Activated CD4-positive, alpha-beta memory T cell treated with anti-CD3 and anti-CD28 coated beads, Interleukin-2, amount 10 ng/mL, durations not matched to agents 7 days and 5 days (primary cell): ENCODE data around the gene GRIN2A. TPM values are rescaled to one million over a fixed set of nuclear protein-coding genes. Genes with fewer than 3 reads are reported as not detected.

Experiments used
- CTCF ChIA-PET: fragments of 350-600 bp; sonication (Branson Sonifier 250); formaldehyde crosslinking; loops from one replicate; lab custom pipeline; 2021; ENCODE audit warnings: antibody characterized with exemption, inconsistent platforms; lab: Charles Lee
- POLR2A ChIA-PET: fragments of 350-600 bp; sonication (Branson Sonifier 250); formaldehyde crosslinking; loops from one replicate; lab custom pipeline; 2021; ENCODE audit warnings: antibody characterized with exemption; lab: Charles Lee
- DNase-seq: peaks from one replicate; pipeline ENCODE4 v3.0.0-alpha.2; 2020
- H3K27ac Mint-ChIP-seq: one replicate; pipeline ENCODE4 v1.8.0; 2021; ENCODE audit warnings: mild to moderate bottlenecking, mixed read lengths
- H3K27me3 Mint-ChIP-seq: one replicate; pipeline ENCODE4 v1.8.0; 2021; ENCODE audit warnings: mixed read lengths
- H3K36me3 Mint-ChIP-seq: one replicate; pipeline ENCODE4 v1.8.0; 2021; ENCODE audit warnings: low read depth, mixed read lengths
- H3K4me1 Mint-ChIP-seq: one replicate; pipeline ENCODE4 v1.8.0; 2021; ENCODE audit warnings: mixed read lengths
- H3K4me3 Mint-ChIP-seq: one replicate; pipeline ENCODE4 v1.8.0; 2021; ENCODE audit warnings: mild to moderate bottlenecking, mixed read lengths
- H3K9me3 Mint-ChIP-seq: one replicate; pipeline ENCODE4 v1.8.0; 2021; ENCODE audit warnings: mixed read lengths
- total RNA-seq, 2 experiments: library from RNA; stranded (reverse); gene quantifications; one replicate each; pipeline ENCODE4 v1.2.3, GENCODE V29; 2021

GRIN2A gene
- total RNA-seq, 2 experiments from 2014 or later, result not detected

GRCh38 chr16:9846362-9847099 is 335.7 kb downstream of the GRIN2A start:
- H3K36me3 Mint-ChIP-seq, result no peaks in the 10 kb centered on the region
- no peak overlapping the region for H3K4me3 Mint-ChIP-seq
- H3K27ac Mint-ChIP-seq, result no peak overlapping the region
- no peaks in the 10 kb centered on the region for H3K27me3 Mint-ChIP-seq
- CTCF ChIA-PET, result no interaction called here
- H3K9me3 Mint-ChIP-seq, result peaks cover 2% of the 10 kb centered on the region
- no peak for DNase-seq
- POLR2A ChIA-PET, result no interaction called here
- no peaks in the 10 kb centered on the region for H3K4me1 Mint-ChIP-seq

DNA sequence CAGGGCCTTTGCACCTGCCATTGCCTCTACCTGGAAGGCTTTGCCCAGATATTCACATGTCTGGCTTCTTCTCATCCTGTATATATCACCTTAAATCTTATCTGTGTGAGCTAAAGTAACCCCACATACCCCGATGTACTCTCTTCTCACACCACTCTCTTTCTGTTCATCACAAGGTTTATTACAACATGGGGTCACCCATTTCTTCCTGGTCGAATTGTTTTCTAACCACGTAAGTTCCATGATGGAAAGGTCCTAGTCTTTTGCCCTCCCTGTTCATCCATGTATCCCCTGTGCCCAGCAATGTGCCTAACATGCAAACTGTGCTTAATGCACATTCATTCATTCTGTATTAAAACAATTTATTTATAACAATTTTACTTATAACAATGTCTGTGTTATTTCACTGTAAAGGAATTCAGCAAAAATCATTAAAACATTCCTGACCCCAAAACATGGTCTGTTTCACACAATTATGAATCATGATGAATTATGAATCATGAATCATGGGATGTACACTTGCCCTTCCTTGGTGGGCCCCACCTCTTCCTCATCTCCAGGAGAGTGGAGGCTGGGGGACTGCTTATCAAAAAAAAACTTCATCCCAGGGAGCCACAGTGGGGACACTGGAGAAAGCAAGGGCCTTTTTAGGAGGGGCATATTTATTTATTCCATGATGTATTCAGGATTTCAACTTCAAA is 336.4 kb downstream of the GRIN2A start:
- H3K27me3 Mint-ChIP-seq, result no peaks in the 10 kb centered on the region
- H3K27ac Mint-ChIP-seq, result no peak overlapping the region
- H3K9me3 Mint-ChIP-seq, result peaks cover 3% of the 10 kb centered on the region
- no peak for DNase-seq
- ChIA-PET POLR2A (no interaction called here), CTCF (no interaction called here)
- no peaks in the 10 kb centered on the region for H3K36me3 Mint-ChIP-seq
- H3K4me3 Mint-ChIP-seq, result no peak overlapping the region
- no peaks in the 10 kb centered on the region for H3K4me1 Mint-ChIP-seq

DNA sequence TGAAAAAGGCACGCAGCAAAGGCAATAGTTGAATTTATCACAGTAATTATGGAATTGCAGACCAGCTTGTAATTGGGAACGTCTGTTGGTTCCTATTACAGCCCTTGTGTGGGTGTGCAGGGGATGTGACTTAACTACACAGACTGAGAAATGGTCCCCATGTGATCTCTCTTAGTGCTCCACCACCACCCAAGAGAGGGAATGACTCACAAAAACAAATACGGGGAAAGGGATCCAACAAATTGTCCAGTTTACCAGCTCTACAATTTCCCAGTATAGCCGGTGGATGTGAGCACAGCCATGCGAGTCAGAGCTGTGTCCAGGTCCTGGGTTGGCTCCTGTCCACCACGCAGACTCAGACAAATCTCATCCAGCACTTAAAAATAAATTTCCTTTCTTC is 337.9 kb downstream of the GRIN2A start:
- no peaks in the 10 kb centered on the region for H3K27me3 Mint-ChIP-seq
- H3K4me1 Mint-ChIP-seq, result no peaks in the 10 kb centered on the region
- ChIA-PET CTCF (no interaction called here), POLR2A (no interaction called here)
- H3K4me3 Mint-ChIP-seq, result no peak overlapping the region
- peaks cover 4% of the 10 kb centered on the region for H3K9me3 Mint-ChIP-seq
- no peak overlapping the region for H3K27ac Mint-ChIP-seq
- H3K36me3 Mint-ChIP-seq, result no peaks in the 10 kb centered on the region
- DNase-seq, result no peak

- DNase-seq, result no peak
- Mint-ChIP-seq H3K9me3 (peaks cover 4% of the 10 kb centered on the region), H3K4me1 (no peaks in the 10 kb centered on the region), H3K4me3 (no peak overlapping the region), H3K27ac (no peak overlapping the region), H3K27me3 (no peaks in the 10 kb centered on the region), H3K36me3 (no peaks in the 10 kb centered on the region)
- ChIA-PET POLR2A (no interaction called here), CTCF (no interaction called here)
Measured at GRCh38 chr16:9843424-9844018, 338.7 kb downstream of the GRIN2A start.

DNA sequence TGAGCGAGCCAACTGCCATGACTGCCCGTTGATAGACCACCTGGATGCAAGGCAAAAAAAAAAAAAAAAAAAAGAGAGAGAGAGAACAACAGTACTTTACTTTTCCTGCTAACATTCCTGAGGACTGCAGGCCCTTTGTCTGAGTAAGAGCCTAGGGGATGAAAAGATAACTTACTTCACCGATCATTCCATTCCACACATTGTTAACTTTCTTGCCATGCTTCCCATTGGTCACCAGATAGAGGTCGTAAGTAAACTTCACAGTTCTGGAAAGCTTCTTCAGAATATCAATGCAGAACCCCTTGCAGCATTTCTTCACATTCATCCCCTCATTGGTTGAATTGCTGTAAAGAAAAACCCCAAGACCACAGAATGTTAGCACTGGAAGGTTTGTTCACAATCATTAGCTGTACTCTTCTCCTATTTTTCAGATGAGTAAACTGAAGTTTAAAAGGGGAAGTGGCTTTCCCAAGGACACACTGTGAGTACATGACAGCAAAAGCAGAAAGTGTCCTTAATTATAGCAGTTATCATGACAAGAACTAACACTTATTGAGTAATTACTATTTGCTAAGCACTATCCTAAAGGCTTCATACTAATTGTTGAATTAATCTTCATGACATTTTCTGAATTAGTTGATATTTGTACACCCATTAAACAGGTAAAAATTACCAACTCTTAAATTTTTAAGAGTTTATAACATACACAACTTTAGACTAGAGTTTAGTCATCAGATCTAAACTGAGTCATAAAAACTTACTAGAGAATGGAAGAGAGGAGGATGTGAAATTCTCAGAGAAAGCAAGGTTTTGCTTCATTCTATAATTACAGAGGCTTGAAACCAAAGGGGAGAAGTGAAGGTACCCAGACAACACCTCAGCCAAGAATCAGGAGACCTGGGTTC is 341.2 kb downstream of the GRIN2A start:
- no peak for DNase-seq
- Mint-ChIP-seq H3K9me3 (peaks cover 6% of the 10 kb centered on the region), H3K4me3 (no peak overlapping the region), H3K27ac (no peak overlapping the region), H3K36me3 (no peaks in the 10 kb centered on the region), H3K27me3 (no peaks in the 10 kb centered on the region), H3K4me1 (no peaks in the 10 kb centered on the region)
- CTCF ChIA-PET, result no interaction called here
- POLR2A ChIA-PET, result no interaction called here

- Mint-ChIP-seq H3K4me1 (no peaks in the 10 kb centered on the region), H3K9me3 (peaks cover 4% of the 10 kb centered on the region), H3K27me3 (no peaks in the 10 kb centered on the region), H3K27ac (no peak overlapping the region), H3K36me3 (no peaks in the 10 kb centered on the region), H3K4me3 (no peak overlapping the region)
- ChIA-PET CTCF (no interaction called here), POLR2A (no interaction called here)
- no peak for DNase-seq
Measured at GRCh38 chr16:9837481-9837880, 344.7 kb downstream of the GRIN2A start.

DNA sequence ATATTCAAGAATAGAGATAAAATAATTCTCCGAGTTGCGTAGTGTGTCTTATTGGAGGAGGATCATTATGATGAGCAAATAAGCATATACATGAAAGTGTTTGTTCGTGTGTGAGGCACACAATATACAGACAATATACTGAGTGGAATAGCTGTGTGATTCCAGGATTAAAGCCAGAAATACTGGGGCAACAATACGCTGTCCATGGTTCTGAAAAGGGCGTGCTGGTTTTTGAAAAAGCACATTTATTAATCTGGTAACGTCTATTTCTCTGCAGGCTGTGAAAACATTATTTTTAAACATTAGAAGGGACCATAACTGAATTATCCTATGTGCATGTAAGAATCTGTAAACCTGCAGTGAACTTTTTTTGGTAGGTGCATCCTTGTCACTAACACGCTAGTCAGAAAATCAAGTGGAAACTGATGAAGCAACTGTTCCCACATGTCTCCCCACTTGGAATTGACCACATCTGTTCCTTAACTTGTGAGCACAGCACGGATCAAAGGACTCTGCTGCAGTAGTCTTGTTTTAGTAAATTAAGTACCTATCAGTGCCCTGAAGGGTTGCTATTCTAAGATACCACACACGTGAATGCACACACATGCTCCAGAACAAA is 346.0 kb downstream of the GRIN2A start:
- ChIA-PET POLR2A (no interaction called here), CTCF (no interaction called here)
- Mint-ChIP-seq H3K4me3 (no peak overlapping the region), H3K9me3 (peaks cover 4% of the 10 kb centered on the region), H3K27ac (no peak overlapping the region), H3K27me3 (no peaks in the 10 kb centered on the region), H3K36me3 (no peaks in the 10 kb centered on the region), H3K4me1 (no peaks in the 10 kb centered on the region)
- DNase-seq, result no peak

DNA sequence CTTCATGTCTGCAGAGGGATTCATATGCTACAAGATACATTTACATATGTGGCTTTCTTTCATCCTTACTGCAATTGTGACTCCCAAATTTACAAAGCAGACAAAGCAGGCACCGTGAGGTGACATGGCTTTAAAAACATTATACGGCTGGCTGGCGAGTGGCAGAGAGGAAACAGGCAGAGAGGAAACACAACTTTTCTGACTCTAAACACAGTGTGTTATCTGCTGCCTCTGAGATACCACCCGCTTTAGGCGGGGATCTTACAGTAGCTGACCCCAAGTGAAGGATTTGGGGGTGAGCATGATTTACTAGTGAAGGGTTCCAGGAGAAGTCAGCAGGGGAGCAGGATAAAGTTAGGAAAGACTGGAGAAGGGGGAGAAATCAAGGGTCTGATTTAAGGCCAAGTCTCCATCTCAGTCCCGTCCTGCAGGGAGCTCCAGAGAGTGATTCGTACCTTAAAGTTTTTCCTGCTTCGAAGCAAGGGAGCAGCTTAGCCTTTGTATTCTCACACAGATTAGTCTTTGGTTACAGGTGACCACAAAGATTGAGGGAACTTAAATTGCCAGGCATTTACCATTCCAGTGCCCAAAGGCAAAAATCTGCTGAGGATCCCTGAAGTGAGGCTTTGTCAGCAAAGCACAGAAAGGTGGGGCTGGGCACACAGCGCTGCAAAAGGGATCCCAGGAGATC is 355.0 kb downstream of the GRIN2A start:
- ChIA-PET POLR2A (no interaction called here), CTCF (no interaction called here)
- Mint-ChIP-seq H3K4me1 (no peaks in the 10 kb centered on the region), H3K4me3 (no peak overlapping the region), H3K9me3 (no peaks in the 10 kb centered on the region), H3K36me3 (no peaks in the 10 kb centered on the region), H3K27ac (no peak overlapping the region), H3K27me3 (no peaks in the 10 kb centered on the region)
- no peak for DNase-seq

DNA sequence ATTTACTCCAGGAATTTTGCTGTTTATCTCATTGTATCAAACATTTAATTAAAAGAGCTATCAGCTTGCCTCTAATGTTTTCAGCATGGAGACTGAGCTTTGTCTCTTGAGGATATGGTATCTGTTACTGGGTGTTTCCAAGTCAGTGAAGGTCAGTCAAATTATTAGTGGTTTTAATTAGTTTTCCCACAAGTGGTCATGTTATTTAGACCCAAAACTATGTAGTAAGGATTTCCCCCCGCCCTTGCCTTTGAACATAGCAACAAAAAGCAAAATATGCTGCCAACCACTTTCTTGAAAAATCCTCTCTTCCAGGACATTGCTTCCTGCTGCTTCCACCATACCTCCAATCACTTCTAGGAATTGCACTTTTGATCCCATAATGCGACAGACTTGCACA is 355.6 kb downstream of the GRIN2A start:
- no peak for DNase-seq
- Mint-ChIP-seq H3K27ac (no peak overlapping the region), H3K4me1 (no peaks in the 10 kb centered on the region), H3K4me3 (no peak overlapping the region), H3K9me3 (no peaks in the 10 kb centered on the region), H3K36me3 (no peaks in the 10 kb centered on the region), H3K27me3 (no peaks in the 10 kb centered on the region)
- POLR2A ChIA-PET, result no interaction called here
- CTCF ChIA-PET, result no interaction called here

- no peak overlapping the region for H3K27ac Mint-ChIP-seq
- no peaks in the 10 kb centered on the region for H3K9me3 Mint-ChIP-seq
- H3K36me3 Mint-ChIP-seq, result no peaks in the 10 kb centered on the region
- POLR2A ChIA-PET, result no interaction called here
- H3K4me1 Mint-ChIP-seq, result no peaks in the 10 kb centered on the region
- H3K4me3 Mint-ChIP-seq, result no peak overlapping the region
- H3K27me3 Mint-ChIP-seq, result no peaks in the 10 kb centered on the region
- CTCF ChIA-PET, result no interaction called here
- no peak for DNase-seq
Measured at GRCh38 chr16:9824200-9825068, 357.8 kb downstream of the GRIN2A start.

DNA sequence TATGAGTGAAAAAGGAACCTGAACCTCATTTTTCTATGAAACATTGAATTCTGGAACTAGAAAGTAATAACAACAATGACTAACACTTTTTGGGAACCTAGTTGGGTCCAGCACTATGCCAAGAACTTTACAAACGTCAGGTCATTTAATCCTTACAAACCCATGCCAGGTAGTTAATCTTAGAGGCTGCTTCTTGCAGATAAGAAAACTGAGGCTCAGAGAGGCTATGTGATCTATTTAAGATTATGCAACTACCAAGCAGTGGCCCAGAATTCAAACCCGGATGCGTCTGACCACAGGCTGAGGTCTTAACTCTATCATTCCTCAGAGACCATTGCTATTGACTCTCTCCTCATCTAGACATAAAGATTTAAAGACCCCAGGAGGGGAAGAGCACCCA is 358.7 kb downstream of the GRIN2A start:
- Mint-ChIP-seq H3K27ac (no peak overlapping the region), H3K9me3 (no peaks in the 10 kb centered on the region), H3K4me1 (no peaks in the 10 kb centered on the region)

GRCh38 chr16:9821970-9822369 is 360.3 kb downstream of the GRIN2A start:
- DNase-seq, result no peak
- H3K4me1 Mint-ChIP-seq, result no peaks in the 10 kb centered on the region
- POLR2A ChIA-PET, result no interaction called here
- H3K9me3 Mint-ChIP-seq, result no peaks in the 10 kb centered on the region
- CTCF ChIA-PET, result no interaction called here
- no peak overlapping the region for H3K27ac Mint-ChIP-seq
- H3K27me3 Mint-ChIP-seq, result no peaks in the 10 kb centered on the region
- H3K4me3 Mint-ChIP-seq, result no peak overlapping the region
- no peaks in the 10 kb centered on the region for H3K36me3 Mint-ChIP-seq

More for the DNA sequence above, 358.7 kb downstream of the GRIN2A start:
- no peaks in the 10 kb centered on the region for H3K36me3 Mint-ChIP-seq
- H3K27me3 Mint-ChIP-seq, result no peaks in the 10 kb centered on the region
- DNase-seq, result no peak
- CTCF ChIA-PET, result no interaction called here
- no peak overlapping the region for H3K4me3 Mint-ChIP-seq
- POLR2A ChIA-PET, result no interaction called here
